GM18861 (cell line): ENCODE data around the gene G6PD.
"Not testable (repeated sequence)": the region's sequence is repeated elsewhere in the genome, so short reads cannot be mapped to it uniquely, and the experiment has no call there.

Experiments used
- ATAC-seq: cut with Tn5 transposase; IDR thresholded peaks from one replicate; pipeline ENCODE4 v1.9.1; 2021; ENCODE audit not compliant: unreplicated experiment

The G6PD gene

DNA sequence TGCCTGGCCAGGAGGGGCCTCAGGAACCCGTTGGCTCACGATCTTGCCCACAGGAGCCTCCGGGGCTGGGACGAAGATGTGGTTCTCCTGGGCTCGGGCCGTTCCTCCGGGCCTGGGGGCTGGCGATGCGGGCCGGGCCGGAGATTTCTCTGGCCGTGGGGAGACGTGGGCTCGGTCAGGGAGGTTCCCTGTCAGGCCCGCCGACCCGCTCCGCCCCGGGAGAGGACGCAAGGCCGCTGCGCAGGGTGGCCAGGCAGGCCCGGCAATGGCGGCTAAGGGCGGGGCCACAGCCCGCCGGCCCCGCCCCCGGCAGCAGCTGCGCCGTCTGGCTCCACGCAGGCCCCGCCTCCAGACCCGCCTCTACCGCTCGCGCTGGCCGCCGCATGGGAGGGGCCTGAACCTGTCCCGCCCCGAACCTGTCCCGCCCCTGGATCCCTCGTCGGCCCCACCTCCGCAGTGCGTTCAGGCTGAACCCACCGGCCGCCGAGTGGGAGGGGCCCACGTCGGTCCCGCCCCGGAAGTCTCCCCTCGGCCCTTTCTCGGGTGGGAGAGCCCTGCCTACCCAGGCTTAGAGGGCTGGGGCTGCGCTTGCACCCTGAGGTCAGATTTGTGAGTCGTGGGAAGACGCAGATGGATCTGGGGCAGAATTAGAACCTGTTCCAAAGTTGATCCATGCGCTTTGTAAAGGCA lies 30.5 kb downstream of the G6PD start, which contains the start of gene FAM3A:
Gene FAM3A (minus strand): TSS at position 267 of the 690 bp plus-strand sequence. CDS start 460 bp downstream, outside the sequence.
- ATAC-seq: peak; percentile 78

- no peak for ATAC-seq
Observed at GRCh38 chrX:154515090-154515965, 31.3 kb downstream of the G6PD start.

DNA sequence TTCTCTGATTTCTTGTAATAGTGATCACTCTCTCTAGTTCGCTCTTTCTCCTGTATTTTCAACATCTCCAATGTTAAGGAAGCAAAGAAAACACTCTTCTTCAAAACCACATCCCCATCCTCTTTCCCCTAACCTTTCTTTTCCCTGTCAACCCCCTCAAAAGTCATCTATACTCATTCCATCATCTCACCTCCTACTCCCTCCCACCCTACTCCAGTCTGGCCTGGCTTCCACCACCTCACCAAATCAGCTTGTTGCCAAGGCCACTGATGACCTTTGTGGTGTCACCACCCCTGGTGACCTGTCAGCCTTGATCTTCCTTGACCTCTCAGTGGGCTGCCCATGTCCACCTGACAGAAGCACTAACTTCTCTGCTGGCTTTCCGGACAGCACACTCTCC lies 32.9 kb downstream of the G6PD start:
- ATAC-seq: no peak

- no peak for ATAC-seq
Observed at GRCh38 chrX:154512879-154513553, 33.6 kb downstream of the G6PD start.

GRCh38 chrX:154511761-154512160 lies 34.9 kb downstream of the G6PD start:
- no peak for ATAC-seq

- ATAC-seq: no peak
Observed at GRCh38 chrX:154509455-154509854, 37.2 kb downstream of the G6PD start.

DNA sequence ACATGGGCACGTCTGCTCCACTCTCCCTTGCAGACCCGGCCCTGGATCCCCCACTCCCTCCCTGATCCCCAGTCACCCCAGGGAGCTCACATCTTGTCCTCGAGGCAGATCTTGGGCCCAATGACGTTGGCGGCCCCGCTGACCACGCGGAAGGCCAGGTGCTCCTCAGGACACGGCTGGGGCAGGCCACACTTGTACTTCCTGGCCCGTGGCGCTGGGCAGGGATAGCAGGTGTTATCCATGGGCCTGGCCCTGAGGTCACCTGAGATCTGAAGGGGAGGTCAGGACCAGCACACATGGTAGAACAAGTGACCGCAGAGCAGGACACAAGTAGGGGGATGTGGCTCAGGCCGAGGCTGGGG lies 38.3 kb downstream of the G6PD start:
- no peak for ATAC-seq

DNA sequence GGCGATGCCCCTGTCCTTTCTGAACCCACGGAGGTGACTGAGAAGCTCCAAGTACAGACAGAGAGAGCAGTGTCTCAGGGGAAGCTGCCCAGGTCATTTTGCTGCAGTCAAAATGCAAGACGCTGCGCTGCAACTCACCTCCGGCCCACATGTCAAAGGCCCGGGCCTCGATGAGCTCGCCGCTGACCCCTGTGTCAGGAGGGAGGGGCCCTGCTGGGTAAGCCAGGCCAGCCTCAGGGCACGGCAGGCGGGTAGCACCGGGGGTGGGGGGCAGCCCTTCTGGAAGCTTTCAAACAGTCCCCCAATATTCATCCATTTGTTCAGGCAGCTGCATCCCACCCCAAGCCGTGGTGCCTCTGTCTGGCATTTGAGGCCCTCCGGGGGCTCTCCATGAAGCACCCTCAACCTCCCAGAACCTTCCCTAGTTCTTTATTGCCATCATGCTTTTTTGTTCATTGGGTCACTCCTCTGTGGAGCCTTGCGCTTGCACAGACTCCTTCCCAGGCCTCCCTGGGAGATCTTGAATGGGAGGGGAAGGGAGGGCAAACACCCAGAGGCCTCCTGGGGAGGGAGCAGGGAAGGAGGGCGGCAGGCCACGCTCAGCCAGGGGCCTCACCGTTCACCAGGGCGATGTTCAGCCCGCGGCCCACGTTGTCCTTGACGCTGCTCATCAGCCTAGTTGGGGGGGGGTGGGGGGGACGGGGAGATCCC lies 38.8 kb downstream of the G6PD start:
- no peak for ATAC-seq

- ATAC-seq: no peak
Observed at GRCh38 chrX:154506483-154507332, 39.9 kb downstream of the G6PD start.

DNA sequence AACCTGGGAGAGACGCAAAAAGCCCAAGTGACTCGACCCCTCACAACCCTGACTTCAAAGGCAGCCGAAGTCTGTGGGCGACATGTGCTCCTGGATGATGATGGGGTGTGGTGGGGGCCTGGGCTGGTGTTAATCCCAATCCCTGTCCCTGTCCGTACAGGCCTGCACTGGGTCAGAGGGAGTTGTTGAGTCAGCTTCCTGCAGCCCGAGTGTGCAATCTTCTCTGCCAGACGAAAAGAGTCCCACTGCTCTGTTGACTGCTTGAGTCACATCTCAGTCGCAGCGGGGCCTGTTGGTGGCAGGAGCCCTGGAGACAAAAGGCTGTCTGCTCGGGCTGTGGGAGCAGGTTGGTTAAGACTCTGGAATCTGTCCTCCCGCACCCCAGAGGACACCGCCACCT lies 40.9 kb downstream of the G6PD start:
- no peak for ATAC-seq

- no peak for ATAC-seq
Observed at GRCh38 chrX:154502989-154503388, 43.7 kb downstream of the G6PD start.

GRCh38 chrX:154502098-154502497 lies 44.5 kb downstream of the G6PD start:
- no peak for ATAC-seq

DNA sequence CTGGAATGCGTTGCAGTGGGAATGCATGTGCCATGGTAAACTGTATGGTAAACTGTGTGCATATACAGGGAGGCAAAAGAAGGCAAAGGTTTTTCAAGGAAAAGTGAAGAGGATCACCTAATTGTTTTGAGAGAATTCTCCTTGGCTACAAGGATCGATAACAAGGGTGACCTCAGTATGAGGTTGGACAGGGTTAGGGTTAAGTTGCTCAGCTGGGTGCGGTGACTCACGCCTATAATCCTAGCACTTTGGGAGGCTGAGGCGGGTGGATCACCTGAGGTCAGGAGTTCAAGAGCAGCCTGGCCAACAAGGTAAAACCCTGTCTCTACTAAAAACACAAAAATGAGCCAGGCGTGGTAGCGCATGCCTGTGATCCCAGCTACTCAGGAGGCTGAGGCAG lies 45.2 kb downstream of the G6PD start:
- not testable (repeated sequence) for ATAC-seq

DNA sequence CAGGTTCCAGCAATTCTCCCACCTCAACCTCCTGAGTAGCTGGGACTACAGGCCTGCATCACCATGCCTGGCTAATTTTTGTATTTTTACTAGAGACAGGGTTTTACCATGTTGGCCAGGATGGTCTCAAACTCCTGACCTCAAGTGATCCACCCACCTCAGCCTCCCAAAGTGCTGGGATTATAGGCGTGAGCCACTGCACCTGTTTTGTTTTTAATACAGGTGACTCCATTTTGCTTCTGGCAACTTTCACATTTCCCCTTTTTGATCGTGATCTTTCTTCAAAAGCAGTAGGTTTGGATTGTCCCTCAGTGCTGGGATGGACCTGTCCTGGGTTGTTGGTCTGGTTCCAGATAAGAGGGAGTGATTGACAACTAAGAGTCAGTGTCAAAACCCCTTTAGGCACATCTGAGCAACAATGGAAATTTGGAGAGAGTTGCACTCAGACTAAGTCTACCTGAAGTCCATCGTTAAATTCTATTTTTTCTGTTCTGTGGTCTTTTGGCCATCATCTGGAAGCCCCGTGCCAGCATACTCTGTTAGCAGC lies 50.0 kb downstream of the G6PD start:
- not testable (repeated sequence) for ATAC-seq

DNA sequence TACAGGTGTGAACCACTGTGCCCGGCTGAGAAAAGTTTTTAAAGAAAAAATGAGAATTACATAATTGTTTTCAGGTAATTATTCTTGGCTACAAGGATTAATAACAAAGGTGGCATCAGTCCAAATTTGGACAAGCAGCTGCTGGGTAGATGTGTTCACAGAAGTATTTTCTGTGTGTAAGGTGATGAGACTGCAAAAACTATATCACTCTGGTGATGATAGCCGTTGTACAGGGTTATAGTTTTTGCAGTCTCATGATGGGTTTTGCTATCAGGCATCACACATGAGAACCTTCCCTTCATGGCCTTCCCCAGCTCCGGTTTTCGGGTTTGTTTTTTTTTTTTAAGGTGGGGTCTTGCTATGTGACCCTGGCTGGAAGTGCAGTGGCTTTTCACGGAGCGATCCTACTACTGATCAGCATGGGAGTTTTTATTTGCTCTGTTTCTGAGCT lies 51.1 kb downstream of the G6PD start:
- ATAC-seq: no peak

DNA sequence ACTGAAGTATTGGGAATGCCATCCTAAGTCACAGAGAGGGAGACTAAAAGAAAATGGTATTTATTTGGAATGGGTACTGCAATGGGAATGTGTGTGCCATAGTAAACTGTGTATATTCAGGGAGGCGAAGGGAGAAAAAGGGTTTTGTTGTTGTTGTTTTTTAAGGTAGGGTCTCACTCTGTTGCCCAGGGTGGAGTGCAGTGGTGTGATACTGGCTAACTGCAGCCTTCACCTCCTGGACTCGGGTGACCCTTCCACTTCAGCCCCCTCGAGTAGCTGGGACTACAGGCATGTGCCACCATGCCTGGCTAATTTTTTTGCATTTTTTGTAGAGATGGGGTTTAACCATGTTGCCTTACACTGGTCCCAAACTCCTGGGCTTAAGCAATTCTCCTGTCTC lies 51.9 kb downstream of the G6PD start:
- no peak for ATAC-seq

DNA sequence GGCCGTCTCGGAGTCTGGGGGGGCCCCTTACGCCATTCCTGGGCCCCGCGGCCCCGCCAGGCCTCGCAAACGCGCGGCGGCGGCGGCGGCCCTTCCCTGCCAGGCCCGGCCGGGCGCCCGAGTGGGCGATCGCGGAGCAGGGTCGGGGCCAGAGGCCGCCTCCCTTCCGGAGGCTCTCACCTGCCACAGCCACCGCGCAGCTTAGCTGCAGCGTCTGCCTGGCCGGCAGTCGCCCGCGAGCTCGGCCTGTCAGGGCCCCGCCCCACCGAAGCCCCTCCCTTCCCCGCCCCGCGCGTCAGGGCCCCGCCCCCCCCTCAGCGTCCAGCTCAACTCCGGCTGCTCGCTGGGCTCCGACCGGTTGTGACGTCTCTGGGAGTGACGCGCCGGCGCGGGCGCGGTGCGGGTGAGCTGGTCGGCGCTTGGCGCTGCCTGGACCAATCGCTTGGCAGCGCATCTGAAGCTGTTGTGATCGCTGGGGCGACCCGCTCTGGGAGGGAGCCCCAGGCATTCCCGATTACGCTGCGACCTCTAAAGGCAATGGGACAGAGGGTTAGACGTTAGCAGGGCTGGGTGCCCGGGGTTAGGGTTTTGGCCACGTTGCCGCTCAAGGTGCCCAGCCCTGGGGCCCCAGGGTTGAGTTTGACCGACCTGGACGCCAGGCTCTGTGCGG lies 56.1 kb downstream of the G6PD start, which contains the start of gene SLC10A3:
Gene SLC10A3 (minus strand): TSS at position 216 of the 670 bp plus-strand sequence. CDS start 1,689 bp downstream, outside the sequence.
- ATAC-seq: peak; percentile 73

DNA sequence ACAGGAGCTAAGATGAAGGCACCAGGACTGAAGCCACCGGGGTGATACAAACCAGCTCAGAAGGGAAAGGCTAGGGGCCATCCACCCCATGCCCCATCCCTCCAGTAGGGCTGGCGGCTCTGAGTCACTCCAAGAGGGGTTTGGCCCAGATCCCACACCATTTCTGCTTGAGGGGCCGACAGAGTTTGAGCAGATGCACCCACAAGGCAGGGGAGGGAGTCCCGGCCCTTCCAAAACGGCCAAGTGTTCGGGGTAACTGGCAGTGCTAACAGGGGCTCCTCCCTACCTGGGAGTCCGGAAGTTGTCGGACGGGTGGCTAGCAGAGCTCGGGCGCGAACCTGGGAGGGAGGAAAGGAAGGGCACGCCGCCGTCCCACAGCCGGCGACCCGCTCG lies 56.6 kb downstream of the G6PD start:
- ATAC-seq: peak; percentile 5

- ATAC-seq: no peak
Observed at GRCh38 chrX:154489182-154489581, 57.5 kb downstream of the G6PD start.
